Dermis microvascular lymphatic vessel endothelial cell (primary cell): ENCODE measurements around the gene SYNJ2. TPM values are rescaled to one million over a fixed set of nuclear protein-coding genes. Genes with fewer than 3 reads are reported as not detected.

ENCODE experiments used
- DNase-seq, 2 donors: peaks; one replicate each; pipeline versions ENCODE4 v3.0.0 to v3.0.0-alpha.2; 2010; ENCODE audit warnings: low read depth in 2 of 2
- total RNA-seq: library from RNA; depleted of rRNA; stranded (reverse); fragments of >200 nt; gene quantifications from 2 replicates; pipeline ENCODE4 v1.2.1, GENCODE V29; 2014

The SYNJ2 gene
- total RNA-seq, 1 donor from 2014 or later = 22.6 TPM

DNA sequence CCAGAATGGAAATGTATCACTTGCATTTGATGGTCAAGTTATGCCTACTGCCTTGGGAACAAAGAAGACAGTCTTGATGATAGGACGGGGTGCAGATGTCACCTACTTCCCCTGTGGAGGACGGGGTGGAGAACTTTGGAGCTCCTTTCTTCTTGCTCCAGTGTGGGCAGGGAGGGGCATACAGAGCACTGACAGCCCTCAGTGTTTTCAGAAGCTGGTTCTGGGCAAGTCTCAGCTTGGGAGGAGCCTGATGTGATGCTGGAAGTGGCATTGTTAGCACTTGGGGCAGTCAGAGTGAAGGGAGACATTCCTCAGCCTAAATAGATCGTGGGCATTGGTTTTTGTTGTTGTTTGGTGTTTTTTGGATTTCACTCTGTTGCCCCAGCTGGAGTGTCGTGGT is 59.7 kb downstream of the SYNJ2 start:
- peak in 1 of 2 donors; percentile 40 for DNase-seq

DNA sequence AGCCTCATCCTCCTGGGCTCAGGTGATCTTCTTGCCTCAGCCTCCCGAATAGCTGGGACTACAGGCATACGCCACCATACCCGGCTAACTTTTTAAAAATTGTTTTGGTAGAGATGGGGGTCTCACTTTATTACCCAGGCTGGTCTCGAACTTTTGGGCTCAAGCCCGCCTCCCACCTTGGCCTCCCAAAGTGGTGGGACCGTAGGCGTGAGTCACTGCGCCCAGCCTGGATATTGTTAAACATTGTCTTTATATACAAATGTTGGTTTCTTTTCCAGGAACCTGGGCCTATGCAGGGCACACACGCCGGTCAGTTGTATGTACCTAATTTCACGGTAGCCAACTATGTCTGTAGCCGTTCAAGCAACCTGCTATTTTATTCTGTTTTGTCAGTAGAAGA is 60.1 kb downstream of the SYNJ2 start:
- DNase-seq = no peak

DNA sequence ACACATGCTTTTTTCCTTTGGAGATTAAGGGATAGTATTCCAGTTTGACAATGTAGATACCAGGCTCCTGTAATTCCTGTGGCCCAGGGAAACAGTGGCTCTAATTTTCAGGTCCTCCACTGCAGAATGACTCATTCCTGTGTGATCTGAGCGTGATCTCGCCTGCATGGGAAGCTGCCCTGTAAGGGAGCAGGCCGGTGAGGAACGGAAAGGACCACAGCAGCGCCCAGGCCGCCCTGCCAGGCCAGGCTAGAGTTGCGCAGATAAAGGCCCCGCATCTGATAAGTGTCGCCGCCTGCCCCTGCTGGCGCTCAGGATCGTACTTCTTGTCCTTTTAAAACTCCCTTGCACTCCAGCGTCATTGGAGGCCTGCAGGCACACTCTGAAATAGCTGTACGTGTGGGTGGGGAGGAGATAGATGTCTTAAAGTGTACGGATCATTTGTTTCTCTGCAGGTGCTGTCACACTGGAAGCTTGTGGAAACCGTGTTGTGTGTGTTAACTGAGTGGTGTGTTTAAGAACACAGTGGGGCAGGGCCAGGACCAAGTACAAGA is 60.7 kb downstream of the SYNJ2 start:
- peak; percentile 63 to 96 for DNase-seq

- DNase-seq = no peak
Observed at GRCh38 chr6:158043008-158043407, 61.3 kb downstream of the SYNJ2 start.

GRCh38 chr6:158043586-158044524 is 62.2 kb downstream of the SYNJ2 start:
- no peak for DNase-seq

DNA sequence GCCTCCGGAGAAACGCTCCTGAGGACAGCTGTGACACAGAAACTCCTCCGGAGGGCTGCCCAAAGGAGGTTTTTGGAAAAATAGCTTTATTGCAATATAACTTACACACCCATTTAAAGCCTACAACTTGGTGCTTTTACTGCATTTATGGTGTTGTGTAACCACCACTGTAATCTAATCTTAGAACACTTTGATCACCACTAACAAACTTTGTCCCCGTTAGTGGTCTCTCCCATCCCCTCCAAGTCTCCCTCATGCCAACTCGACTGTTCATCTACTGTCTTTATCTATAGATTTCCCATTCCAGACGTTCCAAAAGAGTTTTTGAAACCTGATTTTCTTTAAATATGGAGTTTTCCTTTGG is 62.8 kb downstream of the SYNJ2 start:
- no peak for DNase-seq

DNA sequence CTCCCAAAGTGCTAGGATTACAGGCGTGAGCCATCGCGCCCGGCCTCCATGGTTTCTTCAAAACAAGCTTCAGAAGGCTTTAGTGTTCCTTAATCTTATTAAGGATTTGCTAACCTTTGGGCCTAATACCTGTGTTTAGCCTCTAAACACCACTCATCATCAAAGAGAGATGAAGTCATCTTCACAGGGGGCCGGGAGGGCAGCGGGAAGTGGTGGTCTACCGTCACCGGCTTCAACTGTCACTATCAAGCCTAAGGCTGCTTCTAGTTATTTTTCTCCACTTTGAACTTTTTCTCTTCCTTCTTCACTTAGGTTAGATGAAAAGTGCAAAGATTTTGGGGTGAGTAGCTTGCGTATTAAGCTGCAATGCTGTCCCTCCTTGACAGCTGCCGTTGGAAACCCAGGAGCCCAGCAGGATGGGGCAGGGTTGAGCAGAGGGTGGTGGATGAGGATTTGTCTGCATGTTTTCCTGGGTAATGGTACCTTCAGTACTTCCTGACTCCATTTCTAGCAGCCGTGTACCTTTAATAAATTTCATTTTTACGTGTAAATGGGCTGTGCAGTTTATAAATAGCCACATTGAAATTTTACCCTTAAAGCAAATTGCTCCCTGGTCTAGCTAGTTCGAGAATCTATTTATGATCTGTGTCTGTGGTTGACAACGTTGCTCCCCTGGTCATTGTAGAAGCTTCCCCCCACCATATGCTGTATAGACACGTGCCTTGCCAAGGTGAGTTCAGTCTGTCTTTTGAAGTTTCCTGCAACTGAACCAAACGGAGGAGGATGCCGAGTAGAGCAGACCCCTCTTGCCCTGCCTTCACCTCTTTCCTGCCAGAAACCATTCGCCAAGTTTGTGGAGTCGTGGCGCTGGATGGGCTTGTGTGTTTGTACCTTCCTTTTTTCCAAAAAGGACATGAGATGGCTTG is 64.8 kb downstream of the SYNJ2 start:
- no peak for DNase-seq

DNA sequence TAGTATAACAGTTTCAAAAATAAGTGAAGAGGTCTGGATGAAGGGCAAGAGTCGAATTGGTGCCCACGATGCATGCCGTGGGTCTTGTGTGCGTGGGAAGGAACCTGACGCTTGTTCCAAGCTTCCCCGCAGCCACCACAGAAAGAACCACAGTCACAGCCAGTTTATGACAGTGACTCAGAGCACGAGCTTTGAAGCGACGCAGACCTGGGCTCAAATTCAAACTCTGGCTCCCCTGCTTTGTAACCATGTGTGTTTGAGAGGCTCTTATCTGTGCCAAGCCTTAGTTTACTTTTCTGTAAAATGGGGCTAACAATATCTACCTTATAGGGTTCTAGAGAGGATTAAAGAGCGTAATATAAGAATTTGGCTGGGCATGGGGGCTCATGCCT is 65.5 kb downstream of the SYNJ2 start:
- no peak for DNase-seq

DNA sequence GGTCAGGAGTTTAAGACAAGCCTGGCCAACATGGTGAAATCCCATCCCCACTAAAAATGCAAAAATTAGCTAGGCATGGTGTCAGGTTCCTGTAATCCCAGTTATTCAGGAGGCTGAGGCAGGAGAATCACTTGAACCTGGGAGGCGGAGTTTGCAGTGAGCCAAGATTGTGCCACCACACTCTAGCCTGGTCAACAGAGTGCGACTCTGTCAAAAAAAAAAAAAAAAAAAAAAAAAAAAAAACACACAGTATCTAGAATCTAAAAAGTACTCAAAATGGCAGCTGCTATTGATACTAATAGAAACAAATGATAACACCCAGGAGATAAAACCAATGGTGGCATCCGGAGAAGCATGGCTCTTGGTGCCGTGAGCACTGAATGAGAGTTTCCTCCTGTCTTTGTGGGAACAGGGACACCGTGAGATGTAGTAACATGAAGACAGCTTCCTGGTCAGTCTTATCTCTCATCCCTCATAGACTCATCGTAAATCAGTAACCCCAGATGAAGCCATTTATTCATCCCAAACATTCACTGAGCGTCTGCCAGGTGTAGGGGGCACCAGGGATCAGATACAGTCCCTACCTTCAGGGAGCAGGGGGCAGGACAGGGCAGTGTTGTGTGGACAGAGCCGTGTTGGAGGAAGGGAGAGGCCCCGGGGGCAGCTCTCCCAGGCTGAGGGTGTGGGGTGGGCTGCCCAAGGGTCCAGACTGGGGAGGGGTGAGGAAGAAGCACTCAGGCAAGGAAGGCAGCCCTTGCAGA is 66.1 kb downstream of the SYNJ2 start:
- DNase-seq = no peak

- no peak for DNase-seq
Observed at GRCh38 chr6:158048589-158048988, 66.9 kb downstream of the SYNJ2 start.

DNA sequence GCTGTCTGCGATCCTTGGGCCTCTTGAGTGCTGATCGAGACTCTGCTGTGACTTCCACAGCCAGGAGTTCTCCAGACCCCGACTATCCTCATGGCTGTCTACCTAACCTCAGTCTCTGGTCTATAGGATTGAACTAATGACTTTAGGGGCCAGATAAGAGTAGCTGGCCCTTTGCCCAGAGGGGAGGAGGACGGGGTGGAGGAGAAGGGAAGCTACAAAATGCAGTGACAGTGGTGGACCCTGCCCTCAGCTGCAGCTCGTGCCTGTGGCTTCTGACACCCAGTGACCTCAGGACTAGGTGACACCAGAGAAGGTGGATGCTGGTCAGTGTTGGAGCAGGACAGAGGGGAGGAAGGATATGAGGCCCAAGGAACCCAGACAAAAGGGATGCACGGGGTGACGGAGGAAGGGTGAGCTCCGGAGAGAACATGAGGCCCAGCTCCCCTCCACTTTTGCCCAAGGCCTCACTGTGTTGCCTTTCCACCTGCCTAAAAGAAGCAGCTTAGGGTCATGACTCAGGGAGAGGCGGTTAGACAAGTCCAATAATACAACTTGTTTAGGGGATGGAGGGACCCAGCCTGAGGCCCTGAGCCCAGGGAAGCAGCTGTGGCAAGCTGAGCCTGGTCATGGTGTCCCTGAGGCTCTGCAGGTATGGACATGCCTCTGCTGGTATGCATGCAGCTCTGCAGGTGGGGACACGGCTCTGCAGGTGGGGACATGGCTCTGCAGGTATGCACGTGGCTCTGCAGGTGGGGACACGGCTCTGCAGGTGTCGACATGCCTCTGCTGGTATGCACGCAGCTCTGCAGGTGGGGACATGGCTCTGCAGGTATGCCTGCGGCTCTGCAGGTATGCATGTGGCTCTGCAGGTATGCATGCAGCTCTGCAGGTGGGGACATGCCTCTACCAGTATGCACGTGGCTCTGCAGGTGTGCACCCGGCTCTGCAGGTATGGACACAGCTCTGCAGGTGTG is 67.7 kb downstream of the SYNJ2 start:
- no peak for DNase-seq

GRCh38 chr6:158050107-158050735 is 68.6 kb downstream of the SYNJ2 start:
- no peak for DNase-seq

- DNase-seq = no peak
Observed at GRCh38 chr6:158050955-158051354, 69.3 kb downstream of the SYNJ2 start.

DNA sequence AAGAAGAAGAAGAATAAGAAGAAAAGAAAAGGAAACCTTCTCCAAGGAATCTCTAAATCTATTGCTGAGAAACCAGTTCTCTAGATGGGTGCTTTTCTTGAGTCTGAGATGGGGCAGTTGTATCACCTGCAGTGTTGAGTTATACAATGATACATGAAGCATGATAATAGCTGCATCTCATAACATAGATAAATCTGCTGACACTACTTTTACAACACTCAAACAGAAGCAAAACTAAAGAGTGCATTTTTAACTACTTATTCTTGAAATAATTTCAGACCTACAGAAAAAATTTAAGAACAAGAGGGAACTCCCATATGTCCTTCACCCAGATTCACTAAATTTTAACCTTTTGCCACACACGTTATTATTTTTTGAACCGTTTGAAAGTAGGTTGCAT is 70.3 kb downstream of the SYNJ2 start:
- DNase-seq = no peak

- no peak for DNase-seq
Observed at GRCh38 chr6:158053377-158054313, 72.0 kb downstream of the SYNJ2 start.

- DNase-seq = no peak
Observed at GRCh38 chr6:158056355-158056754, 74.7 kb downstream of the SYNJ2 start.

- DNase-seq = no peak
Observed at GRCh38 chr6:158056804-158057203, 75.1 kb downstream of the SYNJ2 start.

GRCh38 chr6:158057213-158057987 is 75.7 kb downstream of the SYNJ2 start:
- DNase-seq = peak; percentile 17 to 94
